ENCODE results near the gene KRTAP10-11. TPM values are rescaled to one million over a fixed set of nuclear protein-coding genes. Genes with fewer than 3 reads are reported as not detected.

The KRTAP10-11 gene
- total and polyA plus RNA-seq, 2 experiments from 2014 or later: not detected

DNA sequence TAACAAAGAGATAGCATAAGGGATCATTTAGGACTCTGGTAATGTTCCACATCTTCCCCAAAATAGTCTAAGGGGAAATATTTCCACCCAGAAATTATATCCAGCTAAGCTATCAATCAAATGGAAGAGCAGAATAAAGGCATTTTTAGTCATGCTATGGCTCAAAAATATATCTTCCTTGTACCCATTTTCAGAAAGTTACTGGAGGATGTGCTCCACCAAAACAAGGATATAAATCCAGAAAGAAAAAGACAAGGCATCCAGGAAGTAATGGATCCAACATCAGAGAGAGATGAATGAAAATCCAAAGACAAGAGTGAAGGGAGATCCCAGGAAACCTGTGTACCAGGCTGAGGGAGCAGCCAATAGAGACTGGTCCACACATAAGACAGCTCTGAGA, 37.0 kb upstream of the KRTAP10-11 start:
- H3K27ac ChIP-seq (ENCODE audit: low read depth): no peak overlapping the region
- H3K27ac Mint-ChIP-seq: no peak overlapping the region
- 0 out of 2 replicates have a peak, but pooled peaks cover 4% of the 10 kb centered on the region for H3K36me3 ChIP-seq (ENCODE audit: insufficient read depth)
- H3K4me2 ChIP-seq: no peak overlapping the region
- H3K27me3 Mint-ChIP-seq (ENCODE audit: insufficient read depth, low read depth, poor library complexity): peaks cover 8% of the 10 kb centered on the region
- no peaks in the 10 kb centered on the region for H3K27me3 ChIP-seq (ENCODE audit: insufficient read depth)
- H3K9me3 Mint-ChIP-seq: peaks cover 43% of the 10 kb centered on the region
- H3K9me2 ChIP-seq (ENCODE audit: insufficient read depth): no peaks in the 10 kb centered on the region
- DNase-seq (ENCODE audit: low spot score): no peak
- no peaks in the 10 kb centered on the region; the same call in 2 of the 3 replicates for H3K4me1 Mint-ChIP-seq
- H3F3A ChIP-seq (replicated peaks; ENCODE audit: low read depth): no peaks in the 10 kb centered on the region
- no peaks in the 10 kb centered on the region for H3K4me1 ChIP-seq (ENCODE audit: insufficient read depth)
- no peak overlapping the region for H3K4me3 ChIP-seq
- no peak for ATAC-seq
- H2AFZ ChIP-seq: no peak overlapping the region
- TF ChIP-seq ZNF114 (CRISPR knock-in tag; IDR thresholded peaks at IDR 0.05) (no peak), EZH2phosphoT487 (IDR thresholded peaks at IDR 0.05; ENCODE audit: unreplicated experiment) (no peak), POLR2AphosphoS5 (IDR thresholded peaks at IDR 0.05; ENCODE audit: low read depth) (no peak), CTCF (conservative IDR thresholded peaks at IDR 0.05; ENCODE audit: low read depth in 2 of 2) (no peak), CREB1 (CRISPR knock-in tag; IDR thresholded peaks at IDR 0.05; ENCODE audit: low read depth) (no peak), EZH2 (IDR thresholded peaks at IDR 0.05; ENCODE audit: low read depth, unreplicated experiment) (no peak), JUNB (IDR thresholded peaks at IDR 0.05; ENCODE audit: unreplicated experiment) (no peak), STAT1 (IDR thresholded peaks at IDR 0.05; ENCODE audit: unreplicated experiment) (no peak), NANOG (IDR thresholded peaks at IDR 0.05; ENCODE audit: borderline replicate concordance) (no peak)
- TF ChIP-seq, protein P1, sequence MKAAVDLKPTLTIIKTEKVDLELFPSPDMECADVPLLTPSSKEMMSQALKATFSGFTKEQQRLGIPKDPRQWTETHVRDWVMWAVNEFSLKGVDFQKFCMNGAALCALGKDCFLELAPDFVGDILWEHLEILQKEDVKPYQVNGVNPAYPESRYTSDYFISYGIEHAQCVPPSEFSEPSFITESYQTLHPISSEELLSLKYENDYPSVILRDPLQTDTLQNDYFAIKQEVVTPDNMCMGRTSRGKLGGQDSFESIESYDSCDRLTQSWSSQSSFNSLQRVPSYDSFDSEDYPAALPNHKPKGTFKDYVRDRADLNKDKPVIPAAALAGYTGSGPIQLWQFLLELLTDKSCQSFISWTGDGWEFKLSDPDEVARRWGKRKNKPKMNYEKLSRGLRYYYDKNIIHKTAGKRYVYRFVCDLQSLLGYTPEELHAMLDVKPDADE (IDR thresholded peaks at IDR 0.05): no peak
- TF ChIP-seq, protein P2, sequence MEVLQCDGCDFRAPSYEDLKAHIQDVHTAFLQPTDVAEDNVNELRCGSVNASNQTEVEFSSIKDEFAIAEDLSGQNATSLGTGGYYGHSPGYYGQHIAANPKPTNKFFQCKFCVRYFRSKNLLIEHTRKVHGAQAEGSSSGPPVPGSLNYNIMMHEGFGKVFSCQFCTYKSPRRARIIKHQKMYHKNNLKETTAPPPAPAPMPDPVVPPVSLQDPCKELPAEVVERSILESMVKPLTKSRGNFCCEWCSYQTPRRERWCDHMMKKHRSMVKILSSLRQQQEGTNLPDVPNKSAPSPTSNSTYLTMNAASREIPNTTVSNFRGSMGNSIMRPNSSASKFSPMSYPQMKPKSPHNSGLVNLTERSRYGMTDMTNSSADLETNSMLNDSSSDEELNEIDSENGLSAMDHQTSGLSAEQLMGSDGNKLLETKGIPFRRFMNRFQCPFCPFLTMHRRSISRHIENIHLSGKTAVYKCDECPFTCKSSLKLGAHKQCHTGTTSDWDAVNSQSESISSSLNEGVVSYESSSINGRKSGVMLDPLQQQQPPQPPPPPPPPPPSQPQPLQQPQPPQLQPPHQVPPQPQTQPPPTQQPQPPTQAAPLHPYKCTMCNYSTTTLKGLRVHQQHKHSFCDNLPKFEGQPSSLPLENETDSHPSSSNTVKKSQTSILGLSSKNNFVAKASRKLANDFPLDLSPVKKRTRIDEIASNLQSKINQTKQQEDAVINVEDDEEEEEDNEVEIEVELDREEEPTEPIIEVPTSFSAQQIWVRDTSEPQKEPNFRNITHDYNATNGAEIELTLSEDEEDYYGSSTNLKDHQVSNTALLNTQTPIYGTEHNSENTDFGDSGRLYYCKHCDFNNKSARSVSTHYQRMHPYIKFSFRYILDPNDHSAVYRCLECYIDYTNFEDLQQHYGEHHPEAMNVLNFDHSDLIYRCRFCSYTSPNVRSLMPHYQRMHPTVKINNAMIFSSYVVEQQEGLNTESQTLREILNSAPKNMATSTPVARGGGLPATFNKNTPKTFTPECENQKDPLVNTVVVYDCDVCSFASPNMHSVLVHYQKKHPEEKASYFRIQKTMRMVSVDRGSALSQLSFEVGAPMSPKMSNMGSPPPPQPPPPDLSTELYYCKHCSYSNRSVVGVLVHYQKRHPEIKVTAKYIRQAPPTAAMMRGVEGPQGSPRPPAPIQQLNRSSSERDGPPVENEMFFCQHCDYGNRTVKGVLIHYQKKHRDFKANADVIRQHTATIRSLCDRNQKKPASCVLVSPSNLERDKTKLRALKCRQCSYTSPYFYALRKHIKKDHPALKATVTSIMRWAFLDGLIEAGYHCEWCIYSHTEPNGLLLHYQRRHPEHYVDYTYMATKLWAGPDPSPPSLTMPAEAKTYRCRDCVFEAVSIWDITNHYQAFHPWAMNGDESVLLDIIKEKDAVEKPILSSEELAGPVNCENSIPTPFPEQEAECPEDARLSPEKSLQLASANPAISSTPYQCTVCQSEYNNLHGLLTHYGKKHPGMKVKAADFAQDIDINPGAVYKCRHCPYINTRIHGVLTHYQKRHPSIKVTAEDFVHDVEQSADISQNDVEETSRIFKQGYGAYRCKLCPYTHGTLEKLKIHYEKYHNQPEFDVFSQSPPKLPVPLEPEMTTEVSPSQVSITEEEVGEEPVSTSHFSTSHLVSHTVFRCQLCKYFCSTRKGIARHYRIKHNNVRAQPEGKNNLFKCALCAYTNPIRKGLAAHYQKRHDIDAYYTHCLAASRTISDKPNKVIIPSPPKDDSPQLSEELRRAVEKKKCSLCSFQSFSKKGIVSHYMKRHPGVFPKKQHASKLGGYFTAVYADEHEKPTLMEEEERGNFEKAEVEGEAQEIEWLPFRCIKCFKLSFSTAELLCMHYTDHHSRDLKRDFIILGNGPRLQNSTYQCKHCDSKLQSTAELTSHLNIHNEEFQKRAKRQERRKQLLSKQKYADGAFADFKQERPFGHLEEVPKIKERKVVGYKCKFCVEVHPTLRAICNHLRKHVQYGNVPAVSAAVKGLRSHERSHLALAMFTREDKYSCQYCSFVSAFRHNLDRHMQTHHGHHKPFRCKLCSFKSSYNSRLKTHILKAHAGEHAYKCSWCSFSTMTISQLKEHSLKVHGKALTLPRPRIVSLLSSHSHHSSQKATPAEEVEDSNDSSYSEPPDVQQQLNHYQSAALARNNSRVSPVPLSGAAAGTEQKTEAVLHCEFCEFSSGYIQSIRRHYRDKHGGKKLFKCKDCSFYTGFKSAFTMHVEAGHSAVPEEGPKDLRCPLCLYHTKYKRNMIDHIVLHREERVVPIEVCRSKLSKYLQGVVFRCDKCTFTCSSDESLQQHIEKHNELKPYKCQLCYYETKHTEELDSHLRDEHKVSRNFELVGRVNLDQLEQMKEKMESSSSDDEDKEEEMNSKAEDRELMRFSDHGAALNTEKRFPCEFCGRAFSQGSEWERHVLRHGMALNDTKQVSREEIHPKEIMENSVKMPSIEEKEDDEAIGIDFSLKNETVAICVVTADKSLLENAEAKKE (CRISPR knock-in tag; IDR thresholded peaks at IDR 0.05): no peak
- TF ChIP-seq, protein P3, sequence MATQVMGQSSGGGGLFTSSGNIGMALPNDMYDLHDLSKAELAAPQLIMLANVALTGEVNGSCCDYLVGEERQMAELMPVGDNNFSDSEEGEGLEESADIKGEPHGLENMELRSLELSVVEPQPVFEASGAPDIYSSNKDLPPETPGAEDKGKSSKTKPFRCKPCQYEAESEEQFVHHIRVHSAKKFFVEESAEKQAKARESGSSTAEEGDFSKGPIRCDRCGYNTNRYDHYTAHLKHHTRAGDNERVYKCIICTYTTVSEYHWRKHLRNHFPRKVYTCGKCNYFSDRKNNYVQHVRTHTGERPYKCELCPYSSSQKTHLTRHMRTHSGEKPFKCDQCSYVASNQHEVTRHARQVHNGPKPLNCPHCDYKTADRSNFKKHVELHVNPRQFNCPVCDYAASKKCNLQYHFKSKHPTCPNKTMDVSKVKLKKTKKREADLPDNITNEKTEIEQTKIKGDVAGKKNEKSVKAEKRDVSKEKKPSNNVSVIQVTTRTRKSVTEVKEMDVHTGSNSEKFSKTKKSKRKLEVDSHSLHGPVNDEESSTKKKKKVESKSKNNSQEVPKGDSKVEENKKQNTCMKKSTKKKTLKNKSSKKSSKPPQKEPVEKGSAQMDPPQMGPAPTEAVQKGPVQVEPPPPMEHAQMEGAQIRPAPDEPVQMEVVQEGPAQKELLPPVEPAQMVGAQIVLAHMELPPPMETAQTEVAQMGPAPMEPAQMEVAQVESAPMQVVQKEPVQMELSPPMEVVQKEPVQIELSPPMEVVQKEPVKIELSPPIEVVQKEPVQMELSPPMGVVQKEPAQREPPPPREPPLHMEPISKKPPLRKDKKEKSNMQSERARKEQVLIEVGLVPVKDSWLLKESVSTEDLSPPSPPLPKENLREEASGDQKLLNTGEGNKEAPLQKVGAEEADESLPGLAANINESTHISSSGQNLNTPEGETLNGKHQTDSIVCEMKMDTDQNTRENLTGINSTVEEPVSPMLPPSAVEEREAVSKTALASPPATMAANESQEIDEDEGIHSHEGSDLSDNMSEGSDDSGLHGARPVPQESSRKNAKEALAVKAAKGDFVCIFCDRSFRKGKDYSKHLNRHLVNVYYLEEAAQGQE (IDR thresholded peaks at IDR 0.05; ENCODE audit: unreplicated experiment): no peak
- H3K4me3 Mint-ChIP-seq: no peak overlapping the region
- peaks cover 19% of the 10 kb centered on the region for H3K36me3 Mint-ChIP-seq (ENCODE audit: low read depth)
- H4K20me1 ChIP-seq (replicated peaks; ENCODE audit: insufficient read depth): no peaks in the 10 kb centered on the region
- H3K79me2 ChIP-seq (replicated peaks; ENCODE audit: insufficient read depth): no peaks in the 10 kb centered on the region

Data from GM23338 (cell line).